ENCODE measurements around the gene SF3A1.
"Not testable (repeated sequence)": the region's sequence is repeated elsewhere in the genome, so short reads cannot be mapped to it uniquely, and the experiment has no call there.

The SF3A1 gene

GRCh38 chr22:30402028-30402765 is 45.5 kb upstream of the SF3A1 start:
- ATAC-seq (ENCODE audit: low read depth) (no peak), DNase-seq (ENCODE audit: low spot score) (no peak)
- Histone ChIP-seq H3K4me3 (ENCODE audit: severe bottlenecking) (no peak overlapping the region), H3K36me3 (ENCODE audit: low read depth) (peaks cover 71% of the 10 kb centered on the region), H3K27ac (ENCODE audit: poor library complexity, severe bottlenecking) (no peak overlapping the region), H3K4me1 (ENCODE audit: insufficient read depth, poor library complexity, severe bottlenecking) (peaks cover 11% of the 10 kb centered on the region), H3K9me3 (ENCODE audit: severe bottlenecking) (no peaks in the 10 kb centered on the region), H3K27me3 (ENCODE audit: insufficient read depth, poor library complexity, severe bottlenecking) (no peaks in the 10 kb centered on the region)
- no peak for TF ChIP-seq CTCF (IDR thresholded peaks at IDR 0.05; ENCODE audit: poor library complexity, severe bottlenecking)

- not testable (repeated sequence) for DNase-seq (ENCODE audit: low spot score); H3K27ac ChIP-seq (ENCODE audit: poor library complexity, severe bottlenecking); ATAC-seq (ENCODE audit: low read depth); H3K4me3 ChIP-seq (ENCODE audit: severe bottlenecking); H3K27me3 ChIP-seq (ENCODE audit: insufficient read depth, poor library complexity, severe bottlenecking); H3K9me3 ChIP-seq (ENCODE audit: severe bottlenecking)
- peaks cover 11% of the 10 kb centered on the region for H3K4me1 ChIP-seq (ENCODE audit: insufficient read depth, poor library complexity, severe bottlenecking)
- H3K36me3 ChIP-seq (ENCODE audit: low read depth): peaks cover 59% of the 10 kb centered on the region
Measured at GRCh38 chr22:30401024-30401423, 44.3 kb upstream of the SF3A1 start.

GRCh38 chr22:30400159-30400558 is 43.5 kb upstream of the SF3A1 start:
- no peak for TF ChIP-seq CTCF (IDR thresholded peaks at IDR 0.05; ENCODE audit: poor library complexity, severe bottlenecking)
- H3K4me3 ChIP-seq (ENCODE audit: severe bottlenecking): no peak overlapping the region
- peaks cover 11% of the 10 kb centered on the region for H3K4me1 ChIP-seq (ENCODE audit: insufficient read depth, poor library complexity, severe bottlenecking)
- H3K27ac ChIP-seq (ENCODE audit: poor library complexity, severe bottlenecking): peak overlapping the region; percentile 73
- ATAC-seq (ENCODE audit: low read depth) (peak; percentile 48; the same call in 2 of the 3 replicates), DNase-seq (ENCODE audit: low spot score) (no peak)
- no peaks in the 10 kb centered on the region for H3K27me3 ChIP-seq (ENCODE audit: insufficient read depth, poor library complexity, severe bottlenecking)
- no peaks in the 10 kb centered on the region for H3K9me3 ChIP-seq (ENCODE audit: severe bottlenecking)
- peaks cover 53% of the 10 kb centered on the region for H3K36me3 ChIP-seq (ENCODE audit: low read depth)

GRCh38 chr22:30399718-30400117 is 43.0 kb upstream of the SF3A1 start:
- peaks cover 11% of the 10 kb centered on the region for H3K4me1 ChIP-seq (ENCODE audit: insufficient read depth, poor library complexity, severe bottlenecking)
- no peaks in the 10 kb centered on the region for H3K27me3 ChIP-seq (ENCODE audit: insufficient read depth, poor library complexity, severe bottlenecking)
- TF ChIP-seq CTCF (IDR thresholded peaks at IDR 0.05; ENCODE audit: poor library complexity, severe bottlenecking): no peak
- peaks cover 53% of the 10 kb centered on the region for H3K36me3 ChIP-seq (ENCODE audit: low read depth)
- DNase-seq (ENCODE audit: low spot score) (no peak), ATAC-seq (ENCODE audit: low read depth) (no peak)
- no peaks in the 10 kb centered on the region for H3K9me3 ChIP-seq (ENCODE audit: severe bottlenecking)
- peak overlapping the region; percentile 73 for H3K27ac ChIP-seq (ENCODE audit: poor library complexity, severe bottlenecking)
- H3K4me3 ChIP-seq (ENCODE audit: severe bottlenecking): no peak overlapping the region

GRCh38 chr22:30398685-30399680 is 42.3 kb upstream of the SF3A1 start:
- peaks cover 46% of the 10 kb centered on the region for H3K36me3 ChIP-seq (ENCODE audit: low read depth)
- no peak for TF ChIP-seq CTCF (IDR thresholded peaks at IDR 0.05; ENCODE audit: poor library complexity, severe bottlenecking)
- no peaks in the 10 kb centered on the region for H3K9me3 ChIP-seq (ENCODE audit: severe bottlenecking)
- H3K27me3 ChIP-seq (ENCODE audit: insufficient read depth, poor library complexity, severe bottlenecking): no peaks in the 10 kb centered on the region
- DNase-seq (ENCODE audit: low spot score) (no peak), ATAC-seq (ENCODE audit: low read depth) (no peak)
- H3K4me1 ChIP-seq (ENCODE audit: insufficient read depth, poor library complexity, severe bottlenecking): peaks cover 11% of the 10 kb centered on the region
- H3K27ac ChIP-seq (ENCODE audit: poor library complexity, severe bottlenecking): peak overlapping the region; percentile 73
- H3K4me3 ChIP-seq (ENCODE audit: severe bottlenecking): peak overlapping the region; percentile 69
